ENCODE measurements around the gene CD300LB. TPM values are rescaled to one million over a fixed set of nuclear protein-coding genes. Genes with fewer than 3 reads are reported as not detected.
A peak's percentile ranks its signal among the peaks of the same experiment; 100 is the strongest.
"Not testable (repeated sequence)": the region's sequence is repeated elsewhere in the genome, so short reads cannot be mapped to it uniquely, and the experiment has no call there.

The CD300LB gene
- polyA plus RNA-seq, 3 donors: 0.11 to 0.25 (median 0.23) TPM

DNA sequence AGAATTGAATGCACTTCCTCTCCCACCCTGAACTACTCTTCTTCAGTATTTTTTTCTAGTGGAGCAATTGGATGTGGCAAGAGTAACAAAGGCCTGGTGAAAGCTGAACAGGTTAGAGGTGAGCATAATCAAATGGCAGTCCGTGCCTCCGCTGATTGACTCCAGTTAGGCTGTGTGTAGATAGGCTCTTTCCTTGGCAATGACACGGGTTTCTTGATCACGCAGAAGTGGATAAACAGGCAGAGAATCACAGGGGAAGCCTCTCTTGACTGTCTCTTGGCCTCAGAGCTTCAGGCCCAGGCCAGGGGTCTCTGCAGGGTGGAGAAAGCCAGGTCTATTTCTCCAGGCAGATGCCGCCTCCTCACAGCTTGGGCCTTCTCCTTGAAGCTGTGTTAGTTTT lies 4.2 kb downstream of the CD300LB start:
- no peak for DNase-seq (ENCODE audit: low read depth in 3 of 3, low spot score in 2 of 3)

GRCh38 chr17:74526681-74527080 lies 4.6 kb downstream of the CD300LB start:
- no peak for DNase-seq (ENCODE audit: low read depth in 3 of 3, low spot score in 2 of 3)

- DNase-seq (ENCODE audit: low read depth in 3 of 3, low spot score in 2 of 3): no peak
Measured at GRCh38 chr17:74525781-74526288, 5.4 kb downstream of the CD300LB start.

DNA sequence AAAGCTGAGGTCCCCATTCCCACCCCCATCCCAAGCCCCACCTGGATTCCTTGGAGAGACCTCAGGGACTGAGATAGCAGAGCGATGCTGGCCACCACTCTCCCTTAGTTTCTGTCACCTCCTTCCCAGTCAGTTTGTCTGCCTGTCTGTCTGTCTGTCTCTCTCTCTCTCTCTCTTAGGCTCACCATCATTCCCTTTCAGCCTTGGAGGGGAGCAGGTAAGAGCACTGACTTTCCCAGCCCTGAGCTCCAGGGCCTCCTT lies 5.9 kb downstream of the CD300LB start:
- DNase-seq (ENCODE audit: low read depth in 3 of 3, low spot score in 2 of 3): no peak

DNA sequence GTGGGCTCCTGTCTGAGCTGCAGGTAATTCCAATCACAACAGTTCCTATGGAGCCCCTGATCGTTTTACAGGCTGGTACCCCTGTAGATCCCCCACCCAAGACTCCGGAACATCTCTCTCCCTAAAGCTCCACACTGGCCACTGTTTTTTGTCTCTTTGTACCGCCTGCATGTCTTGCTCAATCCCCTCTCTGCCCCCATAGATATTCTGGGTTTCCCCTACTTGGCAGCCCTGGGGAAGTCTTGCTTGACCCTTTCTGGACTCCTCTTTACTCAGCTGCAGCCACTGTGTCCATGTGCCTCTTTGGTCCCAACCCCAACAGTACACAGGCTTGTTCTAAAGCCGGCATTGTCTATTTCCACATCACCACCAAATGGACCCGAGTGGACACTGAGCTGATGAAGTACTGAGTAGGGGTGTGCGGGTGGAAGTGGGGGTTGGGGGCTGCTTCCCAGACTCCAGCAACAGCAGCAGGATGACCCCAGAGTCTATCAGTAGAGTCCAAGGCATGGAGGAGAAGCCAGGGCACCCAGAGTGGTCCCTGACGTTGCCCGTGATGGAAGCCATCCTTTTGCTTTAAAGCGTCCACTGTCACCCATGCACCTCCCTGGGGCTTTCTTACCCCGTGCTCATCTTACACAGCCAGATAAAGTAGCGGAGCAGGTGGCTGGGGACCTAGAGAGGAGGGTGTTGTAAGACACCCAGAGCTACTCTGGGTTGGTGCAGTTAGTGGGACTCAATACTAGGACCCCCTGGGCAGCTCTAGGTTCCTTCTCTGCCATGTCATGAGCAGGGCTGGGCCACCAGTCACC lies 6.4 kb downstream of the CD300LB start:
- DNase-seq (ENCODE audit: low read depth in 3 of 3, low spot score in 2 of 3): no peak

DNA sequence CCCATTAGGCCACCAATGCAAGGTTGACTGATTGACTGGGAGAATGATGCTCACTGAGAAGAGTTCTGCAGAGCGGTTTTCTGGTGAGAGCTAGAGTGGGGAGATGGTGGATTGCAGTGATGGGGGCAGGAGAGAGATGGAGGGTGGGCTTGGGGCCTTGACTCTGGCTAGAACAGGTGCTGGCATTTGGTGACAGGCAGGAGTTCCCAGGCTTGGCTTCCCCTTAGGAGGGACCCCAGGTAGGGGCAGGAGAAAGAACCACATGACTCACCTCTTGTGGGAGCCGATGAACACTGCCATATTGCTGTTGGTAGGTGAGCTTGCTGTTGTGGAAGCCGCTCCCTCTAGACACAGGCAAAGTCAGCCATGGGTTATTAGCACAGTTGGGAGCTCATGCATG lies 8.0 kb downstream of the CD300LB start:
- DNase-seq (ENCODE audit: low read depth in 3 of 3, low spot score in 2 of 3): no peak

GRCh38 chr17:74522381-74523105 lies 8.7 kb downstream of the CD300LB start:
- no peak for DNase-seq (ENCODE audit: low read depth in 3 of 3, low spot score in 2 of 3)

- DNase-seq (ENCODE audit: low read depth in 3 of 3, low spot score in 2 of 3): no peak
Measured at GRCh38 chr17:74521701-74522201, 9.5 kb downstream of the CD300LB start.

- no peak for DNase-seq (ENCODE audit: low read depth in 3 of 3, low spot score in 2 of 3)
Measured at GRCh38 chr17:74520790-74521480, 10.3 kb downstream of the CD300LB start.

DNA sequence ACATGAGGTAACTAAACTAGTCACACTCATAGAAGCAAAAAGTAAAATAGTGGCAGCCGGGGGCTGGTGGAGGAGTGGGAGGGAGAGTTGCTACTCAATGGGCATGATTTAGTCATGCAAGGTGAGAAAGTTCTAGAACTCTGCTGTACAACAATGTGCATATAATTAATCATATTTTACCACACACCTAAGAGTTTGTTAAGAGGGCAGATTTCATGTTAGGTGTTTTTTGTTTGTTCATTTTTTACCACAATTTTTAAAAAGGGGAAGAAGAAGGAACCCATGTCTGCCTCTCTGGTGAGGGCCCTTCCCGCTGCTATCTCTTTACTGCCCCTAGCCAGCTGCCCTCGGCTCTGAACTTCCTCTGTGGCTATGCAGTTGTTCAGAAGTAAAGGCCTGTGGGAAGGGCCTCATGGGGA lies 11.2 kb downstream of the CD300LB start:
- no peak for DNase-seq (ENCODE audit: low read depth in 3 of 3, low spot score in 2 of 3)

- DNase-seq (ENCODE audit: low read depth in 3 of 3, low spot score in 2 of 3): not testable (repeated sequence)
Measured at GRCh38 chr17:74518413-74518981, 12.8 kb downstream of the CD300LB start.

DNA sequence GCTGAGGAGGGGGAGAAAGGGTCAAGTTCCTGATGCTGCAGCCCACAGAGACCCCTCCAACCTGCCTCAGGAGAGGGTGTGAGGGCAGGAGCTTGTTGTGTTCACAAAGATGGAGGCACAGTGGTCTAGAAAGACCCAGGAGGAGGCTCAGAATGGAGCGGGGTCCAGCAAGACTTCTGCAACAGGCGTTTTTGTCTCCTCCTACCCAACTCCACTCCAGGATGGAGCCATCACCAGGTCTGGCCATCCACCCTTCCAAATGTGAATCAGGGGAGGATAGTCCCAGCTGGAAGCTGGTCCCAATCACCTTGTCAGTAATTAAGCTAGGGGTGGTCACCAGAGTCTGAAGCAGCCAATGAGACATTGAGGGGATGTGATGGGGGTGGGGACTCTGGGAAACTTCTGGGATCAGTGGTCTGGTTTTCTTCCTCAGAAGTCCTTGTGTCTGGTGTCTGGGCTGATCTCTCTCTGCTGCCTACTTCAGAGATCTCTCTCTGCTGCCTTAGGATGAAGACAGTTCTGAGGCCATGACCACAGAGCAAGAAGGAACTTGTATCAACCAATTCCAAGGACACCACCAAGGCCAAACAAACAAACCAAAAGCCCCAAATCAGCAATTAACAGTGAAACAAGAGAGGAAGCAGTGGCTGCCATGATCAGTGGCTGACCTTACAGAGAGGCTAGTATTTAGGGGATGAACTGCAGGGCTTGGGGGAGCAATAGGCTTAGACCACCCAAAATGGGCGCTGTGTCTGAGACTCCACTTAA lies 14.5 kb downstream of the CD300LB start:
- no peak for DNase-seq (ENCODE audit: low read depth in 3 of 3, low spot score in 2 of 3)

- DNase-seq (ENCODE audit: low read depth in 3 of 3, low spot score in 2 of 3): no peak
Measured at GRCh38 chr17:74515941-74516340, 15.3 kb downstream of the CD300LB start.

GRCh38 chr17:74514632-74515334 lies 16.5 kb downstream of the CD300LB start:
- no peak for DNase-seq (ENCODE audit: low read depth in 3 of 3, low spot score in 2 of 3)

DNA sequence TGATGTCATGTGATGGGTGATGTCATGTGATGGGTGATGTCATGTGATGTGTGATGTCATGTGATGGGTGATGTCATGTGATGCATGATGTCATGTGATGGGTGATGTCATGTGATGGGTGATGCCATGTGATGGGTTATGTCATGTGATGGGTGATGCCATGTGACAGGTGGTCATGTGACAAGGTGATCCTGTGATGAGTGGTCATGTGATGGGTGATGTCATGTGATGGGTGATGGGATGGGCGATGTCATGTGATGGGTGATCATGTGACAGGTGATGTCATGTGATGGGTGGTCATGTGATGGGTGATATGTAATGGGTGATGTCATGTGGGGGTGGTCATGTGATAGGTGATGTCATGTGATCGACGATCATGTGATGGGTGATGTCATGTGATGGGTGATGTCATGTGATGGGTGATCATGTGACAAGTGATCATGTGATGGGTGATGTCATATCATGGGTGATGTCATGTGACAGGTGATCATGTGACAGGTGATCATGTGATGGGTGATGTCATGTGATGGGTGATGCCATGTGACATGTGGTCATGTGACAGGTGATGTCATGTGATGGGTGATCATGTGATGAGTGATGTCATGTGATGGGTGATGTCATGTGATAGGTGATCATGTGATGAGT lies 17.2 kb downstream of the CD300LB start:
- DNase-seq (ENCODE audit: low read depth in 3 of 3, low spot score in 2 of 3): peak in 1 of 3 donors; percentile 40

DNA sequence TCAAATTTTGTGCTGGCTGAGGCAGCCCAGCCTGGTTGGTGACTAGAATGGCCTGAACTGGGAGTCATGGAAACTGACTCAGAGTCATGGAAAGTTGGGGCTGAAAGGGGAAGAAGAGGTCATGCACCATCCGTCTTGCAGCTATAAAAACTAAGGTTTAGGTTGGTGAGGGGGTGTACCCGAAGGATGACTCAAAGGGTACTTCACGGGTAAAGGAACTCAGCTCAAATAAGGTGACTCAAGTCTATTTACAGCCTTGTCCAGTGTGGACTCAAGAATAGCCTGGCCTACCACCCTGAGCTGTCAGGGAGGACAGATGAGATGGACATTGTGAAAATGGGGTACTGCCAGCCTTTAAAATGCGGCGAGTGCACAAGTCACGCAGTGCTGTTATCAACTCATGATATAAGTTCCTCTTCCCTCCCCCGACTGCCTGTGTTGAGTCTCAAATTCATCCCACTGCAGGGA lies 18.6 kb downstream of the CD300LB start:
- DNase-seq (ENCODE audit: low read depth in 3 of 3, low spot score in 2 of 3): no peak

DNA sequence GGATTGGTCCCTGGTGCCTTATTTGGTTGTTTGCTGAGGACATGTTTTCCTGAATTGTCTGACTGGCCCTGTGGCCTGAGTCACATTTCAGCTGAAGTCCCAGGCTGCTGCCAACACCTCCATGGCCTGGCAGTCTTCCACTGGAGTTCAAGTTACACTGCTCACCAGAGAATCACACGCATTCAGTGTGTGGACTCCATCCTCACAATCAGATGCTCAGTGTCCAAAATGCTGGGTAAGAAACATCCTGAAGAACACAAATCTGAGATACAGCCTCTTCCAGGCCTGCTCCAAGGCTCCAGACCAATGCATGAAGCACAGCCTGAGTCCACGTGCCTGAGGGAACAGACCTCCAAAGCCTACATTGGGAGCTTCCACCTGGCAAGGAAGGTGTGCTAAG lies 19.2 kb downstream of the CD300LB start:
- no peak for DNase-seq (ENCODE audit: low read depth in 3 of 3, low spot score in 2 of 3)

GRCh38 chr17:74508156-74508555 lies 23.1 kb downstream of the CD300LB start:
- DNase-seq (ENCODE audit: low read depth in 3 of 3, low spot score in 2 of 3): no peak

DNA sequence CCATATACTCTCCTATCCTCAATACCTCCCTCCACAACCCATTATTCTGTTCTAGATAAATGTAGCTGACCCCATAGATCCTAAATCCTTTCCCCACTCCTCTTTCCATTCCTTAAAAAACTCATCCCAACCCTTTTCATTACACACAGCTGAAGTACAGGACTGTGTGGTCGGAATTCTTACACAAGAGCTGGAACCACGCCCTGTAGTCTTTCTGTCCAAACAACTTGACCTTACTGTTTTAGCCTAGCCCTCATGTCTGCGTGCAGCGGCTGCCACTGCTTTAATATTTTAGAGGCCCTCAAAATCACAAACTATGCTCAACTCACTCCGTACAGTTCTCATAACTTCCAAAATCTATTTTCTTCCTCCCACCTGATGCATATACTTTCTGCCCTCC lies 27.3 kb downstream of the CD300LB start:
- DNase-seq (ENCODE audit: low read depth in 3 of 3, low spot score in 2 of 3): not testable (repeated sequence)

Measured in right renal cortex interstitium (tissue), 3 donors.